Neural progenitor cell (in vitro differentiated cells): ENCODE results near the gene RSU1. TPM values are rescaled to one million over a fixed set of nuclear protein-coding genes. Genes with fewer than 3 reads are reported as not detected.

Source experiments
- DNase-seq: peaks from one replicate; pipeline ENCODE4 v3.0.0-alpha.2; 2016; ENCODE audit warnings: low spot score
- H2AFZ ChIP-seq: fragments of 200-600 bp; sonication (generic); replicated peaks from 2 replicates; pipeline ENCODE4 v1.6.1; 2016; ENCODE audit warnings: antibody characterized with exemption
- H3F3A ChIP-seq: fragments of 200-600 bp; sonication (generic); 2 replicates; pipeline ENCODE4 v1.6.1; 2016; ENCODE audit warnings: antibody characterized with exemption, low read depth
- H3K27ac ChIP-seq: fragments of 200-600 bp; sonication (generic); 2 replicates; pipeline ENCODE4 v1.5.1; 2016; ENCODE audit warnings: mild to moderate bottlenecking
- H3K27me3 ChIP-seq: fragments of 200-600 bp; sonication (generic); 2 replicates; pipeline ENCODE4 v1.6.1; 2016; ENCODE audit warnings: mild to moderate bottlenecking, moderate library complexity
- H3K36me3 ChIP-seq: fragments of 200-600 bp; sonication (generic); 2 replicates; pipeline ENCODE4 v1.5.1; 2016
- H3K4me1 ChIP-seq: fragments of 200-600 bp; sonication (generic); 2 replicates; pipeline ENCODE4 v1.6.1; 2016; ENCODE audit warnings: mixed run types
- H3K4me2 ChIP-seq: fragments of 200-600 bp; sonication (generic); 2 replicates; pipeline ENCODE4 v1.6.1; 2016
- H3K4me3 ChIP-seq: fragments of 200-600 bp; sonication (generic); 2 replicates; pipeline ENCODE4 v1.5.1; 2016
- H3K79me2 ChIP-seq: fragments of 200-600 bp; sonication (generic); 2 replicates; pipeline ENCODE4 v1.6.1; 2016; ENCODE audit warnings: low read depth
- H3K9ac ChIP-seq: fragments of 200-600 bp; sonication (generic); 2 replicates; pipeline ENCODE4 v1.6.1; 2016
- H3K9me3 ChIP-seq: fragments of 200-600 bp; sonication (generic); 2 replicates; pipeline ENCODE4 v1.5.1; 2016; ENCODE audit warnings: low read depth
- H4K20me1 ChIP-seq: fragments of 200-600 bp; sonication (generic); 2 replicates; pipeline ENCODE4 v1.6.1; 2016; ENCODE audit warnings: low read depth
- H3K27ac Mint-ChIP-seq: 3 replicates; pipeline ENCODE4 v1.8.0; 2021; ENCODE audit warnings: mixed read lengths
- H3K27me3 Mint-ChIP-seq: 2 replicates; pipeline ENCODE4 v1.8.0; 2022; ENCODE audit warnings: low read depth, mild to moderate bottlenecking, inconsistent platforms, moderate library complexity, mixed read lengths; ENCODE audit not compliant: insufficient read depth
- H3K36me3 Mint-ChIP-seq: 3 replicates; pipeline ENCODE4 v1.8.0; 2021; ENCODE audit warnings: mixed read lengths
- H3K4me1 Mint-ChIP-seq: 3 replicates; pipeline ENCODE4 v1.8.0; 2021; ENCODE audit warnings: mixed read lengths
- H3K4me3 Mint-ChIP-seq: 3 replicates; pipeline ENCODE4 v1.8.0; 2021; ENCODE audit warnings: mild to moderate bottlenecking, moderate library complexity, mixed read lengths
- H3K9me3 Mint-ChIP-seq: 3 replicates; pipeline ENCODE4 v1.8.0; 2020; ENCODE audit warnings: mixed read lengths
- EZH2 ChIP-seq: fragments of 200-600 bp; sonication (generic); IDR thresholded peaks from 2 replicates; pipeline ENCODE4 v1.6.1; 2017; ENCODE audit warnings: antibody characterized with exemption, mild to moderate bottlenecking, moderate library complexity
- EZH2phosphoT487 ChIP-seq: fragments of 200-600 bp; sonication (generic); IDR thresholded peaks from 2 replicates; pipeline ENCODE4 v1.6.1; 2017; ENCODE audit warnings: antibody characterized with exemption
- total RNA-seq: library from RNA; depleted of rRNA; stranded (reverse); fragments of >200 nt; gene quantifications from 2 replicates; pipeline ENCODE4 v1.2.3, GENCODE V29; 2015; ENCODE audit warnings: low replicate concordance
- TF ChIP-seq, protein P1 (sequence below): fragments of 200-600 bp; sonication (generic); IDR thresholded peaks from 2 replicates; pipeline ENCODE4 v1.5.1; 2017; ENCODE audit warnings: antibody characterized with exemption, mild to moderate bottlenecking

The RSU1 gene
- total RNA-seq, 1 donor from 2014 or later = 9.6 TPM

- Histone ChIP-seq H2AFZ (no peak overlapping the region), H3K79me2 (no peaks in the 10 kb centered on the region), H3K27me3 (no peaks in the 10 kb centered on the region), H3K27ac (no peak overlapping the region), H4K20me1 (no peaks in the 10 kb centered on the region), H3F3A (no peaks in the 10 kb centered on the region), H3K4me3 (no peak overlapping the region), H3K36me3 (no peaks in the 10 kb centered on the region), H3K9me3 (no peaks in the 10 kb centered on the region), H3K9ac (no peak overlapping the region), H3K4me1 (no peaks in the 10 kb centered on the region), H3K4me2 (no peak overlapping the region)
- Mint-ChIP-seq H3K27ac (no peak overlapping the region), H3K9me3 (no peaks in the 10 kb centered on the region), H3K4me1 (peaks cover 22% of the 10 kb centered on the region), H3K36me3 (no peaks in the 10 kb centered on the region), H3K27me3 (peaks cover 2% of the 10 kb centered on the region), H3K4me3 (no peak overlapping the region)
- TF ChIP-seq EZH2 (no peak), EZH2phosphoT487 (no peak)
- TF ChIP-seq, protein P1, sequence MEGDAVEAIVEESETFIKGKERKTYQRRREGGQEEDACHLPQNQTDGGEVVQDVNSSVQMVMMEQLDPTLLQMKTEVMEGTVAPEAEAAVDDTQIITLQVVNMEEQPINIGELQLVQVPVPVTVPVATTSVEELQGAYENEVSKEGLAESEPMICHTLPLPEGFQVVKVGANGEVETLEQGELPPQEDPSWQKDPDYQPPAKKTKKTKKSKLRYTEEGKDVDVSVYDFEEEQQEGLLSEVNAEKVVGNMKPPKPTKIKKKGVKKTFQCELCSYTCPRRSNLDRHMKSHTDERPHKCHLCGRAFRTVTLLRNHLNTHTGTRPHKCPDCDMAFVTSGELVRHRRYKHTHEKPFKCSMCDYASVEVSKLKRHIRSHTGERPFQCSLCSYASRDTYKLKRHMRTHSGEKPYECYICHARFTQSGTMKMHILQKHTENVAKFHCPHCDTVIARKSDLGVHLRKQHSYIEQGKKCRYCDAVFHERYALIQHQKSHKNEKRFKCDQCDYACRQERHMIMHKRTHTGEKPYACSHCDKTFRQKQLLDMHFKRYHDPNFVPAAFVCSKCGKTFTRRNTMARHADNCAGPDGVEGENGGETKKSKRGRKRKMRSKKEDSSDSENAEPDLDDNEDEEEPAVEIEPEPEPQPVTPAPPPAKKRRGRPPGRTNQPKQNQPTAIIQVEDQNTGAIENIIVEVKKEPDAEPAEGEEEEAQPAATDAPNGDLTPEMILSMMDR = no peak
- DNase-seq = no peak
These were observed 30.4 kb upstream of the RSU1 start for GRCh38 chr10:16847644-16848043.

- Histone ChIP-seq H3K9me3 (no peaks in the 10 kb centered on the region), H2AFZ (no peak overlapping the region), H3K79me2 (no peaks in the 10 kb centered on the region), H3K4me2 (no peak overlapping the region), H3K27ac (no peak overlapping the region), H3K4me3 (no peak overlapping the region), H3K36me3 (no peaks in the 10 kb centered on the region), H3F3A (no peaks in the 10 kb centered on the region), H3K4me1 (no peaks in the 10 kb centered on the region), H4K20me1 (no peaks in the 10 kb centered on the region), H3K27me3 (no peaks in the 10 kb centered on the region), H3K9ac (no peak overlapping the region)
- TF ChIP-seq, protein P1 = no peak
- TF ChIP-seq EZH2 (no peak), EZH2phosphoT487 (no peak)
- no peak for DNase-seq
- Mint-ChIP-seq H3K4me1 (peaks cover 22% of the 10 kb centered on the region), H3K4me3 (no peak overlapping the region), H3K36me3 (no peaks in the 10 kb centered on the region), H3K27me3 (peaks cover 2% of the 10 kb centered on the region), H3K9me3 (no peaks in the 10 kb centered on the region), H3K27ac (no peak overlapping the region)
These were observed 28.0 kb upstream of the RSU1 start for GRCh38 chr10:16845248-16845647.

DNA sequence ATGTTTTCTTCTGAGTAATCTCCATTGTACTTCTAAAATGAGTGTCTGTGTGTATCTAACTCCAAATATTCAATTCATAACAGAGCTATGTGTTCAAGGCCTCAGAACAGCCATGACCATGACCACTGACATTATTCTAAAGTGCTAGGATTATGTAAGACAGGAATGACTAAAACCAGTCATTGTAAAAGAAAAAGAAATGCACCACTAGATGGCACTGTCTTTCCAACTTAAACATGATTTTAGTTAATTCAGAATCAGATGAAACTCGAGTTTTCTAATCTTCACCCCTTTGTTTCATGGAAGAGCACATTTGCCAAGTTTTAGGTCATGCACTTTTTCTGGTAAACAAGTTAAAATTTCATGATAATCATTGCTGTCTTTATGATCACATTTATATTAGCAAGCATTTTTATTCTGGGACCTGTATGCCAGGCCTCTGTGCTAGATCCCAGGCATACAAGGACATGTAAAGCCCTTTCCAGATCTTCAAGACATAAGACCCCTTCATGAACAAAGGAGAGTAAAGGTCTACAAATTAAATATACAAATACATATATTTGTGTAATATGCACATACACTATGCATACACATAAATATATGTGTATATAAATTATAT lies 26.1 kb upstream of the RSU1 start:
- Histone ChIP-seq H3K4me1 (no peaks in the 10 kb centered on the region), H3K36me3 (no peaks in the 10 kb centered on the region), H3F3A (no peaks in the 10 kb centered on the region), H3K9me3 (no peaks in the 10 kb centered on the region), H3K27me3 (no peaks in the 10 kb centered on the region), H3K4me2 (no peak overlapping the region), H3K4me3 (no peak overlapping the region), H3K27ac (no peak overlapping the region), H4K20me1 (no peaks in the 10 kb centered on the region), H3K9ac (no peak overlapping the region), H2AFZ (no peak overlapping the region), H3K79me2 (no peaks in the 10 kb centered on the region)
- DNase-seq = peak; percentile 87
- H3K4me3 Mint-ChIP-seq = no peak overlapping the region
- H3K27ac Mint-ChIP-seq = no peak overlapping the region
- H3K27me3 Mint-ChIP-seq = peaks cover 2% of the 10 kb centered on the region
- no peaks in the 10 kb centered on the region for H3K9me3 Mint-ChIP-seq
- no peaks in the 10 kb centered on the region for H3K36me3 Mint-ChIP-seq
- peaks cover 13% of the 10 kb centered on the region for H3K4me1 Mint-ChIP-seq
- TF ChIP-seq, protein P1 = peak; percentile 73
- TF ChIP-seq EZH2phosphoT487 (no peak), EZH2 (no peak)
